ENCODE measurements around the gene IL1RL2.

Gene IL1RL2

DNA sequence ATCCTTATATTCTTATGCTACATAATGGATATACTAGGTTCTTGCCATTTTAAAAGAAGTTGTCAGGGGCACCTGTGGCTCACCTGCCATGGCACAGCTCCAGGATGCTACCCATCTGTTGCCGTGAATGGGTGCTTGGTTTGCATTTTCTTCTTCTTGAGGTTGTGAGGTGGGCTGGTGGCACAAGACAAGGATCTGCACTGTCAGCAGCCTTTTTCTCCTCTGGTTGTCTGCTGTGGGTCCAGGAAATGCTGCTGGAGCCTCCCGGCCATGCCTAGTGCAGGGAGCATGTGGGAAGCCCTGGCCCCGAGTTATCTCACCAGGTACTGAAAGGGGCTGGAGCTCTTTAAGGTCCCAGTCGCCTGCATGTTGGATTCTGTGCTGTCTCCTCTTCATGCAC lies 41.7 kb upstream of the IL1RL2 start:
- no peak for TF ChIP-seq POLR2AphosphoS5 (IDR thresholded peaks at IDR 0.05; ENCODE audit: low read depth, low read length)
- DNase-seq (ENCODE audit: insufficient read length) (no peak), FAIRE-seq (no peak)

DNA sequence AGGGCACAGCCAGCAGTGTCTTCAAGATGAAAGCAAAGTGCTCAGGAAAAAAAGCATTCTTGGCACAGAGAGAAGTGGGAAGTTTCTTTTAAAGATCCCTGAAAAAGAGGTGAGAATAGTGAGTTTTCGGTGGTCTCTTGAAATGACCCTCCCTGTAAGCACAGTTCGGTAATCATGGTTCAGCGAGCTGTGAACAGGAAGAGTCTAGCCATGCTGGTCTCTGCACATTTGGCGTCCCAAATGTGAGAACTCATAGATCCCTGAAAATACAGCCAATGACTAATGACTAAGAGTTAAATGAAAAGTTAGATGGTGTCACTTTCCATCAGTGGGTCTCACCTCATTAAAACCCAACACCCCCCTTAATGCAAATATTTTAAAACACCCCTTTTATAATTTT lies 40.9 kb upstream of the IL1RL2 start:
- FAIRE-seq (no peak), DNase-seq (ENCODE audit: insufficient read length) (no peak)
- TF ChIP-seq POLR2AphosphoS5 (IDR thresholded peaks at IDR 0.05; ENCODE audit: low read depth, low read length) (no peak), TAF1 (IDR thresholded peaks at IDR 0.05; ENCODE audit: borderline replicate concordance, low read depth, low read length) (no peak), POLR2A (IDR thresholded peaks at IDR 0.05; ENCODE audit: low read depth, low read length) (no peak)

DNA sequence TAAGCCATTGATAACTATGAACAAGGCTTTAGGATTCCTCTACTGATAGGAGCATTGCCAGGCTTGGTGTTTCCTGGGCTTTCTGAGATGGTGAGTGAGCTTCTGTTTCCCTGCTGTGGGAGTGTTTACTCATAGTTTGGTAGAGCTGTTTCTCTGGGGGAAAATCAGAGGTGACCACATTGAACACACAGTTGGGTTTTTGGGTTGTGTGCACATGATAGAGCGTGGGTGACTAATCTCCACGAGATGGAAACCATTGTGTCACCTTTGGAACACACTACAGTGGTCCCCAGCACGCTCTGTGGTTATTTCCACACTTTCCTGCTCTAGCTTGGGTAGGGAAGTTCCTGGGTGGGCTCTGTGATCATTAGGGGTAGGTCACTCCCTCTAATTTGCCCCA lies 38.9 kb upstream of the IL1RL2 start:
- TF ChIP-seq POLR2A (IDR thresholded peaks at IDR 0.05; ENCODE audit: low read depth, low read length) (no peak), POLR2AphosphoS5 (IDR thresholded peaks at IDR 0.05; ENCODE audit: low read depth, low read length) (no peak), TAF1 (IDR thresholded peaks at IDR 0.05; ENCODE audit: borderline replicate concordance, low read depth, low read length) (no peak)
- no peak for DNase-seq (ENCODE audit: insufficient read length)
- no peak for FAIRE-seq

DNA sequence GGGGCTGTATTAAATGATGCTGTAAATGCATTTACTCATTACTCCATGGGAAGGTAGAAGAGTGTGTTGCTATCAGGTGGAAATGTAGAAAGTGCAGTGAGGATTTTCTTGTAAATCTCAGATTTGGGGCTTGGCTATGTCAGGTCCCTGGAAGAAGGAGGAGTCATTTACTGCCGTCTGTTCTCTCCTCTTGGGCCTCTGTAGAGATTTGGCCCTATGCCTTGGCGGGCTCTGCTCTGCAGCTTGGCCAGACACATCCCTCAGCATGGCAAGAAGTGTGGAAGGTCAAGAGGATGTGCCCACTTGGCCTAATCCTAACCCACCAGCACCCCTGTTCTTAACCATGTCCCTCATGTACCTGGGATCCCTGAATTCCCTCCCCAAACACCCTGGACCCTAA lies 37.6 kb upstream of the IL1RL2 start:
- DNase-seq (ENCODE audit: insufficient read length) (no peak), FAIRE-seq (no peak)
- no peak for TF ChIP-seq TAF1 (IDR thresholded peaks at IDR 0.05; ENCODE audit: borderline replicate concordance, low read depth, low read length)
- TF ChIP-seq POLR2AphosphoS5 (IDR thresholded peaks at IDR 0.05; ENCODE audit: low read depth, low read length), result no peak

DNA sequence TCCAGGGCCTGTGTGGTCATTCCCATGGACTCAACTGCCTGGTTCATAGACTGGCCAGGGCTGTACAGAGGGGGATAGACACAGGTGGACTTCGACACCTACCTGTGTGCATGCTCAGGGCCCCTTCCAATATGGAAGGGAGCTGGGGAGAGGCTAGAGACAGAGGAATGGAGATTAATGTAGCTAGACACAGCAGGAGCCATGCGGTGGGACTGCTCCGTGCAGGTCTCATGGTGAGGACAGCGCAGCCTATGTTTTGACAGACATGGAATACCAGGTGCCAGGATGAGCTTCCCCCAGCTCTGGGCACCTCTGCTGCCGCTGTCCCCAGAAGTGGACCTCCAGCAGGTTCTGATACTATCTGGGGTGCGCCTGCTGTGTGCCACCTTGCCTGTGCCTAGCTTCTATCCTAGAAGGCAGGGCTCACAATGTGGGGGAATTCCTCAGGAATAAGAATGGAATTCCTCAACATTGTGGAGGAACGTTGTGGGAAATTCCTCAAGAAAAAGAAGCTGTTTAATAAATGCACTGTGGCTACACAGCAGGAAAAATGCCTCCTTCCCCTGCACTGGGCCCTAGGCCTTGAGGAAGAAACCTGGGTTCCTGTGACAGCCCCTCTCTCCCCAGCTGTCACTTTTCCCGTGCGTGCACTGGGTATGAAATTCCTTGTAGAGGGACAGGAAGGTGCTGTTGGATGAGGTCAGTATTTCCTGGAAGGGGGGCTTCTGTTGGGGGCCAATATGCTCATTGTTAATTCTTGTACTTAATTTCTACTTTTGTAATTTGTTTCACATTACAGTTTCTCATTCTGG lies 37.0 kb upstream of the IL1RL2 start:
- DNase-seq (ENCODE audit: insufficient read length) (no peak), FAIRE-seq (no peak)
- no peak for TF ChIP-seq POLR2AphosphoS5 (IDR thresholded peaks at IDR 0.05; ENCODE audit: low read depth, low read length)
- TF ChIP-seq TAF1 (IDR thresholded peaks at IDR 0.05; ENCODE audit: borderline replicate concordance, low read depth, low read length), result no peak
- TF ChIP-seq POLR2A (IDR thresholded peaks at IDR 0.05; ENCODE audit: low read depth, low read length), result no peak

DNA sequence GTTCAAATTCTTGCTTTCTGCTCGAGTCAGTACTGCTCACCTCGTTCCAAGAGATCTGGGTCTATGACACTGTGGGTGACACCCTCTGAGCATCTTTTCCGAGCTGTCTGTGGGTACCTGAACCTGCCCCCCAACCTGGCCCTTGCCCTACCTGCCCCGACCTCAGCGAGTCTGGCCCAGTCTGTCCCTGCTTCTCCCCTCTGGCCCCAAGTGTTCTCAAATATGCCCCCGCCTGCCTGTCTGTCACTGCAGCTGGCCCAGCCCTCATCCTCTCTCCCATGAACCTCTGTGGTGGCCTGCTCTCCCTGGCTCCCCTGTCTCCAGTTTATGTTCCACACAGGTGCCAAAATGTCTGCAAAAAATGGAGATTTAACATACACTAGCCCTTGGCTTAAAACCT lies 32.5 kb upstream of the IL1RL2 start:
- FAIRE-seq (no peak), DNase-seq (ENCODE audit: insufficient read length) (no peak)
- TF ChIP-seq TAF1 (IDR thresholded peaks at IDR 0.05; ENCODE audit: borderline replicate concordance, low read depth, low read length) (no peak), POLR2AphosphoS5 (IDR thresholded peaks at IDR 0.05; ENCODE audit: low read depth, low read length) (no peak)

DNA sequence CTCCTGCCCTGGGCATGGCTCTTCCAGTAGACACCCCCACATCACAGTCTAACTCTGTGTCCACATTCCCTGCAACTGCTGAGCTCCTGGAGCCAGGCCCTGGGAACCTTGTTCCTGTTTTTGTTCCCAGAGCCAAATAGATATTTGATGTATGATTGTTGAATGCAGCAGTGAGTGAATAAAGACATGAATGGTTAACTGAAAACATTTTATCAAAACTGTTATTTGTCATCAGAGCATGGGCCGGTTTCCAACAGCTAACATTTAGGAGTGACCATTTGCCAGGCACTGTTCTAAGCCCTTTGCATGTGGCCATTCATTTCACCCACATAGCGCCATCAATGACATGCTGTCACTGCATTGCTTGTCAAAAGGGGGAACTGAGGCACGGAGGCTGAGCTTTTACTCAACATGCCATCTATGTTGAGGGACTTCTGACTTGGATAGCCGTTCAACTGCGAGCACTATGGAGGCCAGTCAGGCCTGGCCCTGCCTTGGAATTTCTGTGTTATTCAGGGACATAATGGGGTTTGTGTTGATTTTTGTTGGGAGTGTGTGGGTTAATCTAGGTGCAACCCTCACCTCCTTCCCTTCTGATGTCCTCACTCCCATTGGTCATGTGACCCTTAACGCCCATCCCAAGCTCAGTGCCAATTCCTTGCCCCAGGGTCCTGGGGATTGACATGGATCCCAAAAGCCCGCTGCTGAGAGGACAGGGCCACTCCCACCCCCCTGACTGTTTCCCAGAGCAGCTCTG lies 31.7 kb upstream of the IL1RL2 start:
- no peak for DNase-seq (ENCODE audit: insufficient read length)
- TF ChIP-seq POLR2A (IDR thresholded peaks at IDR 0.05; ENCODE audit: low read depth, low read length), result no peak
- no peak for TF ChIP-seq TAF1 (IDR thresholded peaks at IDR 0.05; ENCODE audit: borderline replicate concordance, low read depth, low read length)
- no peak for TF ChIP-seq POLR2AphosphoS5 (IDR thresholded peaks at IDR 0.05; ENCODE audit: low read depth, low read length)
- FAIRE-seq, result no peak

DNA sequence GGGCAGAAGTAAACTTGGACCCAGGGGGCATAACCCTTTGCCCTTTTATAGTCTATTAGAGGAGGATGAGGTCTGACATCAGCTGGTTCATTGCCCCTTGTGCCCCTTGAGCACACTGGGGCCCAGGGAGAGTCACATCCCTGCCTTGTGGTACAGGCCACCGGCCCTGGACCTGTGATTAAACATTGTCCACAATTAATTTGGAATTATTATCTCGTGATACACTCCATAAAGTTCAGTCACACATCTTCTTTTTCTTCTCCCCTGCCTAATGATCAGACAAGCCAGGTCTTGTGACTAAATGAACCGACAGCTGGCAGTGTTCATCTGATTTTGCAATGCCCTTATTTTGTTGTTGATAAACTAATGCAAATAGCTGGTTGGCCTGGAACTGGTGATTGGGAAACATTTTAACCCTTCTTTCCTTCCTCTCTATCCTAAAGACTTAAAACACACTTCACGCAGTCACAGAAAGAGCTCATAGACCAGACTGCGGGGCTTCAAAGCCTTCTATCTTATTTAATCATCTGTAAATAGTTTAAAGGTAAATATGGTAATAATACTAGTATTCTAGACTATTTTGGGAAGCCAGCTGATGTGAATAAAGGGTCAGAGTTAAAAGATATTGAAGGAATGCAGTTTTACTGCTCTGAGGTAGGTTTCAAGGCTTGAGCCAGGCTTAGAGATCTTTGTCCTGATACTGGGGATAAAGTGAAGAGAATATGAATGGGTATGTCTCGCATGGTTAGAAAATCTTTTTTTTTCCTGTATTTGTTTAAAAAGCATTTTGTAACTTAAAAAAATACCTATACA lies 30.9 kb upstream of the IL1RL2 start:
- FAIRE-seq, result no peak
- DNase-seq (ENCODE audit: insufficient read length), result no peak
- TF ChIP-seq POLR2A (IDR thresholded peaks at IDR 0.05; ENCODE audit: low read depth, low read length) (no peak), TAF1 (IDR thresholded peaks at IDR 0.05; ENCODE audit: borderline replicate concordance, low read depth, low read length) (no peak), POLR2AphosphoS5 (IDR thresholded peaks at IDR 0.05; ENCODE audit: low read depth, low read length) (no peak)

DNA sequence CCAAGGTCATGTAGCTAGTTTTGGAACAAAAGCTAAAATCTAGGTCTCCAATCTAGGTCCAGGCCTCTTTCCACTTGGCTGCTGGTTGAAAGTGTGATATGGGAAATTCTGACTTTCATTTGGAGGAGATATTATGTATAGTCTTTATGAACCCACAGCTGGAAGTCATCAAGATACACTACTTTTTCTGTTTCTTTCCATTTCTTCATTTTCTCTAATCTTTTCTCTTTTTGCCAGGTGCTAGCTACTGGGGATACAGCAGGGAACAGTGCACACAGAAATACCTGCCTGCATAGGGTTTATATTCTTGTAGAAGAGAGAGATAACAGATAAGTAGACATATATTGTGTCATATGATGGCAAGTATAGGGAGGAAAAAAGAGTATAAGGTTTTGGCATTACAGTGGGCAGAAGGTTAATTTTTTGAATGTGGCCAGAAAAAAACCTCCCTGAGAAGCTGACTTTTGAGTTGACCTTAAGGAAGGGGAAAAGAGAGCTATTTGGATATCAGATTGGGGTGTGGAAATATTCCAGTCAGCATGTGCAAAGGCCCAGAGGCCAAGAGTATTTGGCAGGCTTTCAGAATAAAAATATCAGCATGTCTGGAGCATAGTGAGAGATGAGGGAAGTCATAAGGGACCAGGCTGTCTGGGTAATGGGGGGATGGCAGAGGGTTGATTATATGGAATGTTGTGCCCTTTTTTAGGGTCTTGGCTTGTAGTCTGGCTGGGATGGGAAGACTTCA lies 28.6 kb upstream of the IL1RL2 start:
- no peak for TF ChIP-seq TAF1 (IDR thresholded peaks at IDR 0.05; ENCODE audit: borderline replicate concordance, low read depth, low read length)
- TF ChIP-seq POLR2A (IDR thresholded peaks at IDR 0.05; ENCODE audit: low read depth, low read length), result no peak
- TF ChIP-seq POLR2AphosphoS5 (IDR thresholded peaks at IDR 0.05; ENCODE audit: low read depth, low read length), result no peak
- DNase-seq (ENCODE audit: insufficient read length) (no peak), FAIRE-seq (no peak)

DNA sequence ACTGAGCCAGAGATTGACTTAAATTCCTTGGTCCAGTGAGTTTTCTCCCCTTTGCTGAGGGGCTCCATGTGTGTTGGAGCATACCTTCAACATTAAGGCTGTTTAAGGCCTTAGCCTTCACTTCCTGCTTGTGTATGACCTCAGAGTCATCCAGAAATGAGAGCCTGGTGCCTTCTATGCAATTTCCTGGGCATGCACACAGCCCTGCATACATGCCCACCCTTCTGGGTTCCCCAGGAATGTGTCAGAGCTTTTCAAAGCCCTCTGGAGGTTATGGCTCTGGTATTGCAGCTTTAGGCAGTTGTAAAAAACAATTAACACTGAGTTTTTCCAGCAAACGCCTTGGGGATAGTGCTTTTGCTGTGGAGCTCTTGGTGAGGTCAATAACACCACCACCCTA lies 27.5 kb upstream of the IL1RL2 start:
- no peak for TF ChIP-seq POLR2AphosphoS5 (IDR thresholded peaks at IDR 0.05; ENCODE audit: low read depth, low read length)
- DNase-seq (ENCODE audit: insufficient read length), result no peak
- no peak for FAIRE-seq

DNA sequence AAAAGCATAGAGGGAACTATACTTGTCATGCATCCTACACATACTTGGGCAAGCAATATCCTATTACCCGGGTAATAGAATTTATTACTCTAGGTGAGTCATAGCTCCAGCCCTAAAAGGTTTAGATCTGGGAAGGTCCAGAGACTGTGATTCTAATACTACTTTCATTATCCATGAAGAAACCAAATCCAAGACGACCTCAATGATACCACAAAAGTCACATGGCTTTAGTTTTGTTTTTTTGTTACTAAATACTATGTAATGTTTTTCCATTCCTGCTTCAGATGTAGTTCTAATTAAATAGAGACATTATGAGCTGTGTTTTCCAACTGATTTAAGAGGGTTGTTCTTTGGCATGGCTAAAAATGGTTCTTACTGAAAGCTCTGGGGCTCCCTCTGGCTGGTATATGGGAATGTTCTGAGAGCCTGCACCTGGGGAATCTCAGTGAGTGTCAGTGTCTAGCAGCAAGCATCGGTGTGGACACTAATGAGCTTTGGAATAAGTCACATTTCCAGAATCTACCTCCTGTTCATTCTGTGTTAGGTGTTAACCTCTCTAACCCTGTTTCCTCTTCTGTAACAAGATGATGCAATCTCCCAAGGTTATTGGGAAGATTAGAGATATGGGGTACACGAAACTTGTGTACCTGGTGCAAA lies 20.5 kb upstream of the IL1RL2 start:
- FAIRE-seq, result no peak
- no peak for TF ChIP-seq TAF1 (IDR thresholded peaks at IDR 0.05; ENCODE audit: borderline replicate concordance, low read depth, low read length)
- TF ChIP-seq POLR2A (IDR thresholded peaks at IDR 0.05; ENCODE audit: low read depth, low read length), result no peak
- no peak for TF ChIP-seq POLR2AphosphoS5 (IDR thresholded peaks at IDR 0.05; ENCODE audit: low read depth, low read length)
- DNase-seq (ENCODE audit: insufficient read length), result no peak
